ENCODE measurements around the gene PDIA5.

- TF ChIP-seq CTCF (IDR thresholded peaks at IDR 0.05) (no peak), POLR2A (IDR thresholded peaks at IDR 0.05) (no peak)
Observed at GRCh38 chr3:123025642-123026521, 40.9 kb upstream of the PDIA5 start.

Data from testis (tissue), 2 donors.